Left ventricle myocardium inferior (tissue), 1 donor: ENCODE measurements around the gene GNLY. TPM values are rescaled to one million over a fixed set of nuclear protein-coding genes. Genes with fewer than 3 reads are reported as not detected.

Source experiments
- DNase-seq: peaks from one replicate; pipeline ENCODE4 v3.0.0-alpha.2; 2020
- H3K27ac ChIP-seq: fragments of 200-600 bp; replicated peaks from 2 replicates; pipeline ENCODE4 v1.8.0; 2021
- H3K27me3 ChIP-seq: fragments of 200-600 bp; 2 replicates; pipeline ENCODE4 v1.8.0; 2021; ENCODE audit warnings: low read depth
- H3K36me3 ChIP-seq: fragments of 200-600 bp; 2 replicates; pipeline ENCODE4 v1.8.0; 2021
- H3K4me1 ChIP-seq: fragments of 200-600 bp; 2 replicates; pipeline ENCODE4 v1.8.0; 2021
- H3K4me3 ChIP-seq: fragments of 200-600 bp; 2 replicates; pipeline ENCODE4 v1.8.0; 2021; ENCODE audit warnings: mild to moderate bottlenecking, moderate library complexity
- H3K9me3 ChIP-seq: fragments of 200-600 bp; replicated peaks from 2 replicates; pipeline ENCODE4 v1.8.0; 2021
- CTCF ChIP-seq: fragments of 200-600 bp; IDR thresholded peaks from 2 replicates; pipeline ENCODE4 v1.8.0; 2021; ENCODE audit warnings: antibody characterized with exemption, mild to moderate bottlenecking, borderline replicate concordance
- intact Hi-C: fragments of 100-400 bp; cut with micrococcal nuclease; formaldehyde crosslinking; loops from one replicate; pipeline ENCODE4 v1.11.0; 2022
- total RNA-seq: library from RNA; stranded (reverse); fragmentation: NEBNext Ultra II Directional; extraction: Animal tissue kit (Norgen Biotek cat#: 25700); gene quantifications from one replicate; pipeline ENCODE4 v1.2.1, GENCODE V29; 2021
- donor health status: DM: no; HTN: yes; CAD: no; lungs with severe emphysema.

The GNLY gene
- total RNA-seq, 1 donor from 2014 or later = 1.5 TPM

GRCh38 chr2:85704800-85705679 lies 10.9 kb downstream of the GNLY start:
- intact Hi-C loops = loop anchor here (10.0 kb wide), 1 partner anchor 60 kb away; no protein-coding TSS in a partner anchor
- DNase-seq = no peak
- no peak for TF ChIP-seq CTCF
- Histone ChIP-seq H3K9me3 (no peaks in the 10 kb centered on the region), H3K27ac (peak overlapping the region; percentile 94), H3K4me3 (no peak overlapping the region), H3K27me3 (no peaks in the 10 kb centered on the region), H3K4me1 (peaks cover 48% of the 10 kb centered on the region), H3K36me3 (no peaks in the 10 kb centered on the region)

- Histone ChIP-seq H3K36me3 (no peaks in the 10 kb centered on the region), H3K27me3 (no peaks in the 10 kb centered on the region), H3K27ac (peak overlapping the region; percentile 94), H3K9me3 (no peaks in the 10 kb centered on the region), H3K4me1 (peaks cover 53% of the 10 kb centered on the region), H3K4me3 (no peak overlapping the region)
- DNase-seq = no peak
- TF ChIP-seq CTCF = no peak
- intact Hi-C loops = loop anchor here (10.0 kb wide), 1 partner anchor 61 kb away; no protein-coding TSS in a partner anchor
These were observed 11.5 kb downstream of the GNLY start for GRCh38 chr2:85705680-85706039.

GRCh38 chr2:85706063-85706462 lies 11.9 kb downstream of the GNLY start:
- intact Hi-C loops = loop anchor here (10.0 kb wide), 1 partner anchor 61 kb away; no protein-coding TSS in a partner anchor
- Histone ChIP-seq H3K9me3 (no peaks in the 10 kb centered on the region), H3K27me3 (no peaks in the 10 kb centered on the region), H3K4me3 (no peak overlapping the region), H3K36me3 (no peaks in the 10 kb centered on the region), H3K4me1 (peaks cover 57% of the 10 kb centered on the region), H3K27ac (peak overlapping the region; percentile 94)
- TF ChIP-seq CTCF = no peak
- no peak for DNase-seq

- no peaks in the 10 kb centered on the region for H3K36me3 ChIP-seq
- H3K4me3 ChIP-seq = no peak overlapping the region
- peaks cover 63% of the 10 kb centered on the region for H3K4me1 ChIP-seq
- intact Hi-C loops = loop anchor here (10.0 kb wide), 1 partner anchor 62 kb away; no protein-coding TSS in a partner anchor
- H3K27ac ChIP-seq = peak overlapping the region; percentile 94
- no peak for DNase-seq
- no peaks in the 10 kb centered on the region for H3K9me3 ChIP-seq
- no peak for TF ChIP-seq CTCF
- H3K27me3 ChIP-seq = no peaks in the 10 kb centered on the region
These were observed 12.6 kb downstream of the GNLY start for GRCh38 chr2:85706599-85707296.

GRCh38 chr2:85707304-85707703 lies 13.1 kb downstream of the GNLY start:
- no peak overlapping the region for H3K4me3 ChIP-seq
- no peaks in the 10 kb centered on the region for H3K27me3 ChIP-seq
- intact Hi-C loops = loop anchor here (10.0 kb wide), 1 partner anchor 63 kb away; no protein-coding TSS in a partner anchor
- peak overlapping the region; percentile 94 for H3K27ac ChIP-seq
- H3K4me1 ChIP-seq = peaks cover 67% of the 10 kb centered on the region
- no peaks in the 10 kb centered on the region for H3K9me3 ChIP-seq
- no peak for DNase-seq
- no peaks in the 10 kb centered on the region for H3K36me3 ChIP-seq
- TF ChIP-seq CTCF = peak; percentile 88
